Retinal pigment epithelial cell (primary cell): Measurements from ENCODE around the gene LYG1.

Experiments used
- DNase-seq: peaks from one replicate; pipeline ENCODE4 v3.0.0-alpha.2; 2010; ENCODE audit warnings: low read depth
- H3K4me3 ChIP-seq: 2 replicates; pipeline ENCODE4 v1.5.1; 2011; ENCODE audit warnings: mild to moderate bottlenecking, low read length, control low read depth, moderate library complexity
- CTCF ChIP-seq: conservative IDR thresholded peaks from 2 replicates; pipeline ENCODE4 v1.5.1; 2011; ENCODE audit warnings: low read depth, low read length, control low read depth, inconsistent platforms

The LYG1 gene

GRCh38 chr2:99260184-99260583 lies 40.8 kb downstream of the LYG1 start:
- DNase-seq = no peak
- no peak overlapping the region for H3K4me3 ChIP-seq

GRCh38 chr2:99259465-99259864 lies 41.5 kb downstream of the LYG1 start:
- H3K4me3 ChIP-seq = no peak overlapping the region
- no peak for TF ChIP-seq CTCF
- DNase-seq = no peak

More at GRCh38 chr2:99260184-99260583, 40.8 kb downstream of the LYG1 start:
- TF ChIP-seq CTCF = no peak

GRCh38 chr2:99256677-99257076 lies 44.3 kb downstream of the LYG1 start:
- no peak for DNase-seq
- no peak overlapping the region for H3K4me3 ChIP-seq
- TF ChIP-seq CTCF = no peak

GRCh38 chr2:99255491-99256318 lies 45.3 kb downstream of the LYG1 start, which contains the start of gene LYG2:
Gene LYG2, minus strand, starts transcription at chr2:99255666. Its CDS starts 1,406 bp downstream, at chr2:99254260.
- DNase-seq = no peak
- TF ChIP-seq CTCF = no peak
- no peak within 1 kb of the TSS for H3K4me3 ChIP-seq

GRCh38 chr2:99249951-99250350 lies 51.0 kb downstream of the LYG1 start:
- DNase-seq = no peak
- TF ChIP-seq CTCF = no peak
- no peak overlapping the region for H3K4me3 ChIP-seq

GRCh38 chr2:99242151-99242550 lies 58.8 kb downstream of the LYG1 start:
- no peak for TF ChIP-seq CTCF
- no peak overlapping the region for H3K4me3 ChIP-seq
- DNase-seq = no peak

GRCh38 chr2:99240431-99240830 lies 60.6 kb downstream of the LYG1 start:
- no peak overlapping the region for H3K4me3 ChIP-seq
- TF ChIP-seq CTCF = no peak
- DNase-seq = no peak
